Measurements from ENCODE around the gene DGKQ. TPM values are rescaled to one million over a fixed set of nuclear protein-coding genes. Genes with fewer than 3 reads are reported as not detected.

The DGKQ gene
- total RNA-seq, 1 experiment from 2014 or later, result 12.2 TPM

DNA sequence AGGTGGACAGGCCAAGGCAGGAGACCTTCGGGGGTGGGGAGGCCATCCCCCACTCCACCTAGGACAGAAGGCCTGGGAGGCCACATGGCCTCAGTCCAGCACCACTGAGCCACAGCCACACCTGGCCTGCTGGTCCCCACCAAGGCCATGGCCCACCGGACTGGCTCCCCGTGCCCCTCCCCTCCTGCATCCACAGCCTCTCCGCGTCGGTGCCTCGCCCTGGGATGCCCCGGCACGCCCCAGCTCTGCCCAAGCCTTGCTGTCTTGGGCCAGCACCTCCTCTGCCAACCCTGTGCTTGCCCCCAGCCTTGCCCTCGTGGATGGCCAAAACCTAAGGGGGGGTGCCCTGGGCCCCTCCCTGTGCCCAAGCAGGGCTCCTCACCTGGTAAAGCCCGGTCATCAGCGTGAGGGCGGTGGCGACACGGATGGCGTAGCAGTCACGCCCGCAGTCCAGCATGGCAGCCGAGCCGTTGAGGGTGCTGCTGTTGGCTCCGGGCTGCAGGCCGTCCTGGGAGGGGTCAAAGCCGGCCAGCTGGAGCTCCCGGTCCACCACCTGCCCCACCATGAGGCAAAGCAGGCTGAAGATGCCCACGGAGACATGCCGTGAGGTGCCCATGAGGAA lies 17.5 kb upstream of the DGKQ start:
- Histone ChIP-seq H3K36me3 (ENCODE audit: control insufficient read depth, insufficient read depth, low read length) (no peaks in the 10 kb centered on the region), H3K9me3 (ENCODE audit: control insufficient read depth, insufficient read depth, low read depth, low read length) (no peaks in the 10 kb centered on the region), H3K27ac (ENCODE audit: low read length) (no peak overlapping the region), H3K27me3 (ENCODE audit: control insufficient read depth, insufficient read depth, low read length) (no peaks in the 10 kb centered on the region), H3K4me1 (ENCODE audit: control insufficient read depth, insufficient read depth, low read length) (peaks cover 18% of the 10 kb centered on the region), H3K4me3 (ENCODE audit: low read depth in 2 of 2, low read length in 2 of 2) (no peak overlapping the region)
- ATAC-seq (no peak), DNase-seq (ENCODE audit: low read depth, low spot score) (no peak)
- intact Hi-C loops (cut with micrococcal nuclease; ENCODE audit: unreplicated experiment) (no loop called here), in situ Hi-C loops (cut with HindIII; ENCODE audit: low pct_unique_long_range_greater_than_20kb, low sequenced_read_pairs) (no loop called here)
- BruUV-seq (replicated peaks), result no TSS peak
- ChIA-PET POLR2A (no interaction called here), CTCF (no interaction called here)
- TF ChIP-seq TCF7L2 (IDR thresholded peaks at IDR 0.05; ENCODE audit: low read depth, low read length) (no peak), POLR2AphosphoS5 (IDR thresholded peaks at IDR 0.05; ENCODE audit: low read depth, low read length) (no peak), SIN3A (IDR thresholded peaks at IDR 0.05; ENCODE audit: borderline replicate concordance, insufficient read depth, low read depth, low read length) (no peak)
- TF ChIP-seq, protein P1, sequence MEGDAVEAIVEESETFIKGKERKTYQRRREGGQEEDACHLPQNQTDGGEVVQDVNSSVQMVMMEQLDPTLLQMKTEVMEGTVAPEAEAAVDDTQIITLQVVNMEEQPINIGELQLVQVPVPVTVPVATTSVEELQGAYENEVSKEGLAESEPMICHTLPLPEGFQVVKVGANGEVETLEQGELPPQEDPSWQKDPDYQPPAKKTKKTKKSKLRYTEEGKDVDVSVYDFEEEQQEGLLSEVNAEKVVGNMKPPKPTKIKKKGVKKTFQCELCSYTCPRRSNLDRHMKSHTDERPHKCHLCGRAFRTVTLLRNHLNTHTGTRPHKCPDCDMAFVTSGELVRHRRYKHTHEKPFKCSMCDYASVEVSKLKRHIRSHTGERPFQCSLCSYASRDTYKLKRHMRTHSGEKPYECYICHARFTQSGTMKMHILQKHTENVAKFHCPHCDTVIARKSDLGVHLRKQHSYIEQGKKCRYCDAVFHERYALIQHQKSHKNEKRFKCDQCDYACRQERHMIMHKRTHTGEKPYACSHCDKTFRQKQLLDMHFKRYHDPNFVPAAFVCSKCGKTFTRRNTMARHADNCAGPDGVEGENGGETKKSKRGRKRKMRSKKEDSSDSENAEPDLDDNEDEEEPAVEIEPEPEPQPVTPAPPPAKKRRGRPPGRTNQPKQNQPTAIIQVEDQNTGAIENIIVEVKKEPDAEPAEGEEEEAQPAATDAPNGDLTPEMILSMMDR (IDR thresholded peaks at IDR 0.05), result no peak
- TF ChIP-seq, protein P2, sequence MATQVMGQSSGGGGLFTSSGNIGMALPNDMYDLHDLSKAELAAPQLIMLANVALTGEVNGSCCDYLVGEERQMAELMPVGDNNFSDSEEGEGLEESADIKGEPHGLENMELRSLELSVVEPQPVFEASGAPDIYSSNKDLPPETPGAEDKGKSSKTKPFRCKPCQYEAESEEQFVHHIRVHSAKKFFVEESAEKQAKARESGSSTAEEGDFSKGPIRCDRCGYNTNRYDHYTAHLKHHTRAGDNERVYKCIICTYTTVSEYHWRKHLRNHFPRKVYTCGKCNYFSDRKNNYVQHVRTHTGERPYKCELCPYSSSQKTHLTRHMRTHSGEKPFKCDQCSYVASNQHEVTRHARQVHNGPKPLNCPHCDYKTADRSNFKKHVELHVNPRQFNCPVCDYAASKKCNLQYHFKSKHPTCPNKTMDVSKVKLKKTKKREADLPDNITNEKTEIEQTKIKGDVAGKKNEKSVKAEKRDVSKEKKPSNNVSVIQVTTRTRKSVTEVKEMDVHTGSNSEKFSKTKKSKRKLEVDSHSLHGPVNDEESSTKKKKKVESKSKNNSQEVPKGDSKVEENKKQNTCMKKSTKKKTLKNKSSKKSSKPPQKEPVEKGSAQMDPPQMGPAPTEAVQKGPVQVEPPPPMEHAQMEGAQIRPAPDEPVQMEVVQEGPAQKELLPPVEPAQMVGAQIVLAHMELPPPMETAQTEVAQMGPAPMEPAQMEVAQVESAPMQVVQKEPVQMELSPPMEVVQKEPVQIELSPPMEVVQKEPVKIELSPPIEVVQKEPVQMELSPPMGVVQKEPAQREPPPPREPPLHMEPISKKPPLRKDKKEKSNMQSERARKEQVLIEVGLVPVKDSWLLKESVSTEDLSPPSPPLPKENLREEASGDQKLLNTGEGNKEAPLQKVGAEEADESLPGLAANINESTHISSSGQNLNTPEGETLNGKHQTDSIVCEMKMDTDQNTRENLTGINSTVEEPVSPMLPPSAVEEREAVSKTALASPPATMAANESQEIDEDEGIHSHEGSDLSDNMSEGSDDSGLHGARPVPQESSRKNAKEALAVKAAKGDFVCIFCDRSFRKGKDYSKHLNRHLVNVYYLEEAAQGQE (IDR thresholded peaks at IDR 0.05; ENCODE audit: insufficient read depth in 1 of 2, low read depth in 2 of 2, low read length in 1 of 2), result no peak

DNA sequence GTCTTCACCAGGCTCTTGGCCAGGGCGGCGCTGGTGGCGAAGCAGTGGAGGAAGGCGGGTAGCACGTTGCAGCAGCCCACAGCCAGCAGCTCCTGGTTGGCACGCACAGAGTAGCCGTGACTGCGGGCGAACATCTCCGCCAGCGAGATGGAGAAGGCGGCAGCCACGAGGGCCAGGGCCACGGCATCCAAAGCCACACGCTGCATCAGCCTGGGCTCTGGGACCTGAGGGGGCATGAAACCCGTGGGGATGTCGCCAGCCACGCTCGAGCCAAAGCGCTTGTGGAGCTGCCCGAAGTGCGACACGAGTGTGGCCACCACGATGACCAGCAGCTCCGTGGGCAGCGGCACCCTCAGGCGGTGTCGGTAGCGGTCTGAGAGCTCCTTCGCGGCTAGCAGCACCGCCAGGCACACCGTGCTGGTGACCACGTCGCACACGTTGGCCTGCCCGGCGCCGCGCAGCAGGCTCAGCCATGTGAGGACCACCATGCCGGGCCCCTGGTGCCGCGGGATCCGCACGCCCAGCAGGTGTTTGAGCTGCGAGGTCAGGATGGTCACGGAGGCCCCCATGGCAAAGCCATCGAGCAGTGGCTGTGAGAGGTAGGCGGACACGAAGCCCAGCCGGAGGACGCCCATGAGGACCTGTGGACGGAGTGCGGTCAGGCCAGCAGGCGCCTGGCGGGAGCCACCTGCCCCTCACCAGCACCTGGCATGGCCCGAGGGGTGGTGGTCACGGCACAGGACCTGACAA lies 16.5 kb upstream of the DGKQ start:
- DNase-seq (ENCODE audit: low read depth, low spot score) (no peak), ATAC-seq (no peak)
- intact Hi-C loops (cut with micrococcal nuclease; ENCODE audit: unreplicated experiment) (no loop called here), in situ Hi-C loops (cut with HindIII; ENCODE audit: low pct_unique_long_range_greater_than_20kb, low sequenced_read_pairs) (no loop called here)
- TF ChIP-seq, protein P2 (IDR thresholded peaks at IDR 0.05; ENCODE audit: insufficient read depth in 1 of 2, low read depth in 2 of 2, low read length in 1 of 2), result no peak
- TF ChIP-seq SIN3A (IDR thresholded peaks at IDR 0.05; ENCODE audit: borderline replicate concordance, insufficient read depth, low read depth, low read length), result no peak
- TF ChIP-seq TCF7L2 (IDR thresholded peaks at IDR 0.05; ENCODE audit: low read depth, low read length), result no peak
- TF ChIP-seq, protein P1 (IDR thresholded peaks at IDR 0.05), result no peak
- TF ChIP-seq POLR2AphosphoS5 (IDR thresholded peaks at IDR 0.05; ENCODE audit: low read depth, low read length), result no peak
- Histone ChIP-seq H3K27ac (ENCODE audit: low read length) (no peak overlapping the region), H3K4me1 (ENCODE audit: control insufficient read depth, insufficient read depth, low read length) (peaks cover 24% of the 10 kb centered on the region), H3K27me3 (ENCODE audit: control insufficient read depth, insufficient read depth, low read length) (no peaks in the 10 kb centered on the region), H3K36me3 (ENCODE audit: control insufficient read depth, insufficient read depth, low read length) (no peaks in the 10 kb centered on the region), H3K9me3 (ENCODE audit: control insufficient read depth, insufficient read depth, low read depth, low read length) (no peaks in the 10 kb centered on the region), H3K4me3 (ENCODE audit: low read depth in 2 of 2, low read length in 2 of 2) (no peak overlapping the region)
- POLR2A ChIA-PET, result no interaction called here
- BruUV-seq (replicated peaks), result no TSS peak
- CTCF ChIA-PET, result no interaction called here
